Muscle layer of duodenum (tissue), 2 donors: ENCODE results near the gene DCAF5.
"Not testable (repeated sequence)": the region's sequence is repeated elsewhere in the genome, so short reads cannot be mapped to it uniquely, and the experiment has no call there.

Source experiments
- H3K27ac ChIP-seq: one replicate; pipeline ENCODE4 v1.7.0; 2013; ENCODE audit warnings: mild to moderate bottlenecking, low read length
- H3K27me3 ChIP-seq: one replicate; pipeline ENCODE4 v1.7.0; 2013; ENCODE audit warnings: low read depth, mild to moderate bottlenecking, control low read depth, low read length
- H3K36me3 ChIP-seq, 2 donors: one replicate each; pipeline ENCODE4 v1.7.0; 2013; ENCODE audit warnings: low read length in 2 of 2, control low read depth in 1 of 2, mild to moderate bottlenecking in 1 of 2; ENCODE audit not compliant: insufficient read depth in 2 of 2, control insufficient read depth in 1 of 2
- H3K4me1 ChIP-seq, 2 donors: one replicate each; pipeline ENCODE4 v1.7.0; 2013; ENCODE audit warnings: low read length in 2 of 2, mild to moderate bottlenecking in 2 of 2, control low read depth in 1 of 2, moderate library complexity in 1 of 2; ENCODE audit not compliant: insufficient read depth in 2 of 2, control insufficient read depth in 1 of 2
- H3K4me3 ChIP-seq, 2 donors: one replicate each; pipeline ENCODE4 v1.7.0; 2013; ENCODE audit warnings: low read length in 2 of 2, low read depth in 1 of 2, mild to moderate bottlenecking in 1 of 2
- H3K9me3 ChIP-seq, 2 donors: one replicate each; pipeline ENCODE4 v1.7.0; 2013; ENCODE audit warnings: low read length in 2 of 2, control low read depth in 1 of 2, mild to moderate bottlenecking in 1 of 2; ENCODE audit not compliant: control insufficient read depth in 1 of 2
- donor health status: healthy.

The DCAF5 gene

DNA sequence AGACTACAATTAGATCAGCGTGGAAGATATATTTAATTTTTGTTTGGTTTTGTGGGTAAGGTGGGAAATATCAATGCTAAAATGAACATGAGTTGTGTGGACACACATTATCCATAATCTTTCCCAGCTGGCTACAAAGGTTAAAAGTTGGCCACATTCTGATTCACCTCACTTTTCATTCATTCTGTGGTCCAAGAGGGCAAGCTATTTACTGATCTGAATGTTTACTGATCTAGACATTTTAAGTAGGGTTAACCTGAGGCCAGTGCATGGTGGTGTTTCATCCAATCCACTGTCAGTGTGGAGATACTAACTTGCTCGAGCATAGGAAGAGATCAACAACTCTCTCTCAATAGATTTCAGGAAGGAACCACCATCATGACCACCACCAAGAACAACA lies 71.6 kb downstream of the DCAF5 start:
- Histone ChIP-seq H3K4me1 (peaks cover 0 to 5% of the 10 kb centered on the region in 2 donors), H3K36me3 (peaks cover 13 to 18% of the 10 kb centered on the region in 2 donors), H3K9me3 (no peaks in the 10 kb centered on the region), H3K4me3 (no peak overlapping the region), H3K27me3 (no peaks in the 10 kb centered on the region), H3K27ac (peak overlapping the region; percentile 1)

DNA sequence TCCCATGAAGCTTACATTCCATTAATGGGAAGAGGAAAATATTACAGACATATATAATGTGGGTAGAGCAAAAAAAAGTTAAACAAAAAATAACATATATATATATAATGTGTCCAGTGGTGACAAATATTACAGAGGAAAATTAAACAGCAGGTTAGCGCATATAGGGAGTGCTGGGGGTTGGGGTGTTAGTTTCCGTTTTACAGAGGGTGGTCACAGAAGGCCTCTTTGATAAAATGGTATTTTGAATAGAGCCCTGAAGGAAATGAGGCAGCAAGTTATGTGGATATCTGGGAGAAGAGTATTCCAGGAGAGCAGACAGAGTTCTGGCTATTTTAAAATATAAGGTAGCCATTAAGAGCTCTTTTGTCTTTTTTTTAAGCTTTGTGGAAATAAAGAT lies 73.2 kb downstream of the DCAF5 start:
- H3K27me3 ChIP-seq, result no peaks in the 10 kb centered on the region
- peaks cover 0 to 5% of the 10 kb centered on the region in 2 donors for H3K4me1 ChIP-seq
- H3K9me3 ChIP-seq, result no peaks in the 10 kb centered on the region
- H3K27ac ChIP-seq, result peak overlapping the region; percentile 88
- H3K36me3 ChIP-seq, result peaks cover 16 to 22% of the 10 kb centered on the region in 2 donors
- no peak overlapping the region for H3K4me3 ChIP-seq

DNA sequence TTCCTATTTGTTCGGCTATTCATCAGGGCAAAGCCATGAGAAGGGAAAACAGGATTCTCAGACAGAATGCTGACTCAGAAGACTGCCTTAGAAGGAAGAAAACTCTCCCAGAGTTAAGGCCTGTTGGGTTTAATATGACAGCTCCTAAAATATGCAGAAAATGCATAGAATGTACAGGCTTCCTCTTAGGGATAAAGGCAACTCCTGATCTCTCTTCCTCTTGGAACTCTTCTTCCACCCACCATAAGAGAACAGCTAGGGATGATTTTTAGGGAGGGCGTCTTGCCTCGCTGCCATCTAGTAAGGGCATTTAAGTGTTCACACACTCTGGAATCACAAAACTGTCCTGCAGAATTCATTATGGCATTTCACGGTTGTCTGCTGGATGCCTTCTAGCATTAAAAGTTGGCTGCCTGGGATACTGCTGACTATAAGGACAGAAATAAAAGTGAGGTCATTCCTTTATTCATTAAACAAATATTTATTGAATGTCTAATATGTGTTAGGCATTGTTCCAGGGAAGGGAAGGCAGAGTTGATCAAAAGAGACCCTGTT lies 73.7 kb downstream of the DCAF5 start:
- Histone ChIP-seq H3K9me3 (no peaks in the 10 kb centered on the region), H3K36me3 (peaks cover 15 to 23% of the 10 kb centered on the region in 2 donors), H3K4me3 (no peak overlapping the region), H3K4me1 (peaks cover 0 to 5% of the 10 kb centered on the region in 2 donors), H3K27ac (peak overlapping the region; percentile 88), H3K27me3 (no peaks in the 10 kb centered on the region)

DNA sequence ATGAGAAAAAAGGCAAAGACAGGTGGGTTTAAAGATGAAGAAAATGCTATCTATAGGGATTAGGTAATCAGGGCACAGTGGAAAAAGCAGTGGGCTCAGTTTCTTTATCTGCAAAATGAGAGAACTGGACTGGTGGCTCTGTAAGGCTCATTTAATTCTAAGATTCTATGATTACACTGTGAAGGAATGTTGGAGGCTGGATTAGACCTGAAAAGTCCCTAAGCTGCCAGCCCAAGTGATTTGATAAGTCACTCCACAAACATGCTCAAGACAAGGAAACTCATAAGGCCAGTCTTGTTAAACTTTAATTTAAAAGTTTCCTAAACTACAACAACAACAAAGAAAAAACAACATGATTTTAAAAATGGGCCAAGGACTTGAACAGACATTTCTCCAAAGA lies 75.1 kb downstream of the DCAF5 start:
- Histone ChIP-seq H3K9me3 (no peaks in the 10 kb centered on the region), H3K4me1 (peaks cover 0 to 5% of the 10 kb centered on the region in 2 donors), H3K36me3 (peaks cover 14 to 26% of the 10 kb centered on the region in 2 donors), H3K27ac (peak overlapping the region; percentile 88), H3K27me3 (no peaks in the 10 kb centered on the region), H3K4me3 (no peak overlapping the region)

- not testable (repeated sequence) for H3K27me3 ChIP-seq, H3K4me1 ChIP-seq, H3K4me3 ChIP-seq, H3K9me3 ChIP-seq
- Histone ChIP-seq H3K27ac (peak overlapping the region; percentile 40), H3K36me3 (peaks cover 14 to 24% of the 10 kb centered on the region in 2 donors)
Observed at GRCh38 chr14:69077185-69077584, 75.7 kb downstream of the DCAF5 start.

GRCh38 chr14:69076341-69076740 lies 76.6 kb downstream of the DCAF5 start:
- Histone ChIP-seq H3K27ac (peak overlapping the region; percentile 40), H3K9me3 (no peaks in the 10 kb centered on the region), H3K27me3 (no peaks in the 10 kb centered on the region), H3K36me3 (peaks cover 17 to 20% of the 10 kb centered on the region in 2 donors), H3K4me3 (no peak overlapping the region), H3K4me1 (peaks cover 0 to 2% of the 10 kb centered on the region in 2 donors)

DNA sequence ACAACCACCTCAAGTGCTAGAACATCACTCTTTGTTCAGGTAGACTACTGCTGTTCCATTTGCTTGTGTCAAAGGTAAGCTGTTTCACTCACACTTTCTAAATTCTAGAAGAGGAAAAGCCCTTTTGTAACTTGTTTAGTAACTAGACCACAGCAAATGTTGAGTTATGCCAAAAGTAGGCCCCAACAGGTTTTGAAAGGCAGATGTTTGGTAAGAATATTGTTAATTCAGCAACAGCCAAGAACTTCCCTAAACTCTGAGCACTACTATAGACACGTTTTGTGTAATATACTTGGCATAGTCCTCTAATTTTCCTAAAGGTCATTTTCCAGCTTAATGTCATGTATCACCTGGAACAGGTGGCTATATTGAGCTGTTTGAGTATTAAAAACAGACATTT lies 79.0 kb downstream of the DCAF5 start:
- Histone ChIP-seq H3K4me1 (peaks cover 0 to 4% of the 10 kb centered on the region in 2 donors), H3K36me3 (peaks cover 13 to 21% of the 10 kb centered on the region in 2 donors), H3K9me3 (no peaks in the 10 kb centered on the region), H3K27ac (no peak overlapping the region), H3K4me3 (no peak overlapping the region), H3K27me3 (no peaks in the 10 kb centered on the region)

- Histone ChIP-seq H3K9me3 (no peaks in the 10 kb centered on the region), H3K4me1 (peaks cover 0 to 5% of the 10 kb centered on the region in 2 donors), H3K4me3 (no peak overlapping the region), H3K27ac (no peak overlapping the region), H3K36me3 (peaks cover 12 to 25% of the 10 kb centered on the region in 2 donors), H3K27me3 (no peaks in the 10 kb centered on the region)
Observed at GRCh38 chr14:69073429-69073828, 79.5 kb downstream of the DCAF5 start.

DNA sequence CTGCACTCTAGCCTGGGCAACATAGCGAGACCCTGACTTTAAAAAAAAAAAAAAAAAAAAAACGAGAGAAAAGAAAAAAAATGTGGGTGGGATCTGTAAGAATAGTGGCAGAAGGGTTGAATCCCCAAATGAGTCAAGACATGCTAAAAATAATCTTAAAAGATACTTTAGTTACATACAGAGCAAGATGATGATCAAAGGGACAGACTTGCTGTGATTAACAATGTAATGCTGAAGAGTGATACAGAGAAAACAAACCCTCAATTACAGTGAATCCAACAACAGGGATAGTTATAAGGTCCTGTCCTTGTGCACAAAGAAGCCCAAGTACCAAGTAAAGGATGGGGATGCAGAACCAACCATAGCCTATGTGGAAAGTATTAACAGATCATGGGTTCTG lies 80.3 kb downstream of the DCAF5 start:
- Histone ChIP-seq H3K4me3 (no peak overlapping the region), H3K27ac (no peak overlapping the region), H3K27me3 (no peaks in the 10 kb centered on the region), H3K36me3 (peaks cover 12 to 25% of the 10 kb centered on the region in 2 donors), H3K4me1 (peaks cover 0 to 5% of the 10 kb centered on the region in 2 donors), H3K9me3 (no peaks in the 10 kb centered on the region)

GRCh38 chr14:69068744-69069421 lies 84.0 kb downstream of the DCAF5 start:
- H3K36me3 ChIP-seq, result peaks cover 6 to 17% of the 10 kb centered on the region in 2 donors
- H3K4me3 ChIP-seq, result no peak overlapping the region
- H3K27ac ChIP-seq, result no peak overlapping the region
- no peaks in the 10 kb centered on the region for H3K9me3 ChIP-seq
- H3K4me1 ChIP-seq, result peaks cover 0 to 5% of the 10 kb centered on the region in 2 donors
- H3K27me3 ChIP-seq, result no peaks in the 10 kb centered on the region

- H3K27ac ChIP-seq, result no peak overlapping the region
- H3K9me3 ChIP-seq, result no peaks in the 10 kb centered on the region
Observed at GRCh38 chr14:69066396-69067171, 86.3 kb downstream of the DCAF5 start.

More at GRCh38 chr14:69066396-69067171, 86.3 kb downstream of the DCAF5 start:
- Histone ChIP-seq H3K27me3 (no peaks in the 10 kb centered on the region), H3K4me3 (no peak overlapping the region), H3K36me3 (peaks cover under 1 to 11% of the 10 kb centered on the region in 2 donors), H3K4me1 (peaks cover 0 to 5% of the 10 kb centered on the region in 2 donors)
